Measurements from ENCODE around the gene NFAT5.
"Not testable (repeated sequence)": the region's sequence is repeated elsewhere in the genome, so short reads cannot be mapped to it uniquely, and the experiment has no call there.

Gene NFAT5

GRCh38 chr16:69724981-69725479 is 159.3 kb downstream of the NFAT5 start:
- DNase-seq (ENCODE audit: low spot score) = no peak
- TF ChIP-seq CTCF (IDR thresholded peaks at IDR 0.05; ENCODE audit: extremely low read depth, missing control alignments) = no peak

GRCh38 chr16:69725480-69726312 is 159.9 kb downstream of the NFAT5 start:
- TF ChIP-seq CTCF (IDR thresholded peaks at IDR 0.05; ENCODE audit: extremely low read depth, missing control alignments) = no peak
- no peak for DNase-seq (ENCODE audit: low spot score)

GRCh38 chr16:69726313-69727060 is 160.7 kb downstream of the NFAT5 start, which contains the start of gene NQO1:
Gene NQO1, minus strand, starts transcription at chr16:69726560. Its CDS starts 121 bp downstream, at chr16:69726439.
- no peak for TF ChIP-seq CTCF (IDR thresholded peaks at IDR 0.05; ENCODE audit: extremely low read depth, missing control alignments)

GRCh38 chr16:69727916-69728270 is 162.1 kb downstream of the NFAT5 start:
- DNase-seq (ENCODE audit: low spot score) = no peak
- TF ChIP-seq CTCF (IDR thresholded peaks at IDR 0.05; ENCODE audit: extremely low read depth, missing control alignments) = no peak

More at GRCh38 chr16:69726313-69727060, 160.7 kb downstream of the NFAT5 start, which contains the start of gene NQO1:
- peak; percentile 91 for DNase-seq (ENCODE audit: low spot score)

GRCh38 chr16:69729030-69729429 is 163.3 kb downstream of the NFAT5 start:
- DNase-seq (ENCODE audit: low spot score) = not testable (repeated sequence)

GRCh38 chr16:69731280-69731679 is 165.5 kb downstream of the NFAT5 start:
- DNase-seq (ENCODE audit: low spot score) = not testable (repeated sequence)

- TF ChIP-seq CTCF (IDR thresholded peaks at IDR 0.05; ENCODE audit: extremely low read depth, missing control alignments) = no peak
- no peak for DNase-seq (ENCODE audit: low spot score)
Measured at GRCh38 chr16:69732101-69732500, 166.3 kb downstream of the NFAT5 start.

GRCh38 chr16:69741519-69741918 is 175.8 kb downstream of the NFAT5 start:
- no peak for DNase-seq (ENCODE audit: low spot score)
- TF ChIP-seq CTCF (IDR thresholded peaks at IDR 0.05; ENCODE audit: extremely low read depth, missing control alignments) = no peak
